NOMO-1 (cell line): ENCODE results near the gene MRPS33.

Experiments
- DNase-seq, 2 experiments: peaks; one replicate each; lab custom pipeline; 2025; ENCODE audit not compliant: unreplicated experiment in 2 of 2; lab: John Stamatoyannopoulos, UW

Gene MRPS33

GRCh38 chr7:141012696-141013344, 1.9 kb downstream of the MRPS33 start:
- no peak for DNase-seq

- DNase-seq: peak; percentile 8 to 22
These were observed 2.6 kb downstream of the MRPS33 start for GRCh38 chr7:141012044-141012685.

GRCh38 chr7:141011443-141011842, 3.3 kb downstream of the MRPS33 start:
- DNase-seq: no peak

GRCh38 chr7:141003172-141004065, 11.3 kb downstream of the MRPS33 start:
- DNase-seq: no peak

GRCh38 chr7:141001546-141001945, 13.2 kb downstream of the MRPS33 start:
- no peak for DNase-seq

GRCh38 chr7:141001122-141001521, 13.6 kb downstream of the MRPS33 start:
- DNase-seq: no peak

GRCh38 chr7:140998715-140999114, 16.0 kb downstream of the MRPS33 start:
- no peak for DNase-seq

- DNase-seq: no peak
These were observed 22.3 kb downstream of the MRPS33 start for GRCh38 chr7:140992422-140992821.

GRCh38 chr7:140990193-140990962, 24.4 kb downstream of the MRPS33 start:
- no peak for DNase-seq

GRCh38 chr7:140989068-140989467, 25.7 kb downstream of the MRPS33 start:
- no peak for DNase-seq

GRCh38 chr7:140983802-140984201, 30.9 kb downstream of the MRPS33 start:
- DNase-seq: no peak

- peak; percentile 29 to 75 for DNase-seq
These were observed 32.2 kb downstream of the MRPS33 start for GRCh38 chr7:140982508-140982907.

GRCh38 chr7:140981951-140982350, 32.8 kb downstream of the MRPS33 start:
- DNase-seq: no peak

GRCh38 chr7:140977741-140978140, 37.0 kb downstream of the MRPS33 start:
- no peak for DNase-seq

GRCh38 chr7:140972876-140973829, 41.6 kb downstream of the MRPS33 start:
- DNase-seq: no peak

- DNase-seq: no peak
These were observed 42.4 kb downstream of the MRPS33 start for GRCh38 chr7:140972344-140972743.

- no peak for DNase-seq
These were observed 47.3 kb downstream of the MRPS33 start for GRCh38 chr7:140967438-140967837.

GRCh38 chr7:140966561-140967233, 48.1 kb downstream of the MRPS33 start:
- DNase-seq: no peak

- no peak for DNase-seq
These were observed 53.6 kb downstream of the MRPS33 start for GRCh38 chr7:140961117-140961516.
